ENCODE measurements around the gene FBN1. TPM values are rescaled to one million over a fixed set of nuclear protein-coding genes. Genes with fewer than 3 reads are reported as not detected.

FBN1 gene
- total and polyA plus RNA-seq, 2 donors (not counting 3 experiments of a cell fraction or from before 2014, with no cell fraction given): 107 to 111 TPM

GRCh38 chr15:48578965-48579364, 66.5 kb downstream of the FBN1 start:
- DNase-seq (ENCODE audit: low read depth, low spot score) (no peak), FAIRE-seq (no peak)
- no TSS peak for BruUV-seq (replicated peaks)
- H2AFZ ChIP-seq (ENCODE audit: low read depth, low read length): no peak overlapping the region
- CTCF ChIA-PET: interaction anchor here (1.0 to 1.6 kb wide), 7 partner anchors 9 to 76 kb away, joined by 3 to 6 read pairs (median 4); no protein-coding TSS in a partner anchor
- no peak overlapping the region for H3K4me2 ChIP-seq (ENCODE audit: insufficient read depth, low read length)
- dilution Hi-C loops (cut with MboI; ENCODE audit: extremely low pct_ligation_motif_present, low sequenced_read_pairs): no loop called here
- no peaks in the 10 kb centered on the region for H3K9me3 ChIP-seq (replicated peaks; ENCODE audit: control insufficient read depth, insufficient read depth, low read length)
- H3K9me1 ChIP-seq (replicated peaks; ENCODE audit: control insufficient read depth, extremely low read depth, insufficient read depth, low read length): no peaks in the 10 kb centered on the region
- intact Hi-C loops (cut with micrococcal nuclease): no loop called here
- no peak for TF ChIP-seq POLR2A (IDR thresholded peaks at IDR 0.05; ENCODE audit: low read depth, low read length)
- no peak for TF ChIP-seq CTCF (IDR thresholded peaks at IDR 0.05; ENCODE audit: extremely low read depth in 1 of 2, insufficient read depth in 1 of 2, low read depth in 1 of 2, low read length in 2 of 2)
- no peak for TF ChIP-seq GATA2 (IDR thresholded peaks at IDR 0.05; ENCODE audit: insufficient read depth, insufficient read length, low read depth, low read length)
- TF ChIP-seq JUN (IDR thresholded peaks at IDR 0.05; ENCODE audit: borderline replicate concordance, insufficient read depth, insufficient read length, low read depth): no peak
- no peak for TF ChIP-seq MAX (IDR thresholded peaks at IDR 0.05; ENCODE audit: insufficient read depth, insufficient read length)
- no peak for TF ChIP-seq MYC (IDR thresholded peaks at IDR 0.05; ENCODE audit: low read depth, low read length)
- no peak for TF ChIP-seq POLR2AphosphoS5 (IDR thresholded peaks at IDR 0.05; ENCODE audit: insufficient read depth, low read depth, low read length)
- TF ChIP-seq EZH2 (IDR thresholded peaks at IDR 0.05; ENCODE audit: borderline replicate concordance, low read depth, low read length, severe bottlenecking): no peak
- no peak for TF ChIP-seq FOS (IDR thresholded peaks at IDR 0.05; ENCODE audit: borderline replicate concordance, insufficient read depth, low read length)
- H4K20me1 ChIP-seq (replicated peaks; ENCODE audit: control insufficient read depth, extremely low read depth, insufficient read depth, low read length): no peaks in the 10 kb centered on the region
- no peak overlapping the region for H3K9ac ChIP-seq (replicated peaks; ENCODE audit: extremely low read depth, insufficient read depth, low read length)
- H3K4me3 ChIP-seq (replicated peaks in 1 of 3; ENCODE audit: insufficient read depth in 1 of 3, low read depth in 1 of 3, low read length in 3 of 3): no peak overlapping the region
- peaks cover 0 to 3% of the 10 kb centered on the region in 2 experiments for H3K36me3 ChIP-seq (ENCODE audit: control insufficient read depth in 2 of 2, extremely low read depth in 1 of 2, insufficient read depth in 2 of 2, low read length in 2 of 2)
- H3K27me3 ChIP-seq (ENCODE audit: control insufficient read depth in 2 of 2, insufficient read depth in 2 of 2, low read length in 2 of 2): no peaks in the 10 kb centered on the region
- POLR2A ChIA-PET: no interaction called here
- no peak overlapping the region for H3K27ac ChIP-seq (ENCODE audit: insufficient read depth, low read depth, low read length)
- peaks cover 7% of the 10 kb centered on the region for H3K4me1 ChIP-seq (ENCODE audit: control insufficient read depth, extremely low read depth, insufficient read depth, low read length)
- H3K79me2 ChIP-seq (ENCODE audit: control insufficient read depth, insufficient read depth, low read length): no peaks in the 10 kb centered on the region

Data from endothelial cell of umbilical vein (primary cell).